ENCODE data around the gene HOXD10. TPM values are rescaled to one million over a fixed set of nuclear protein-coding genes. Genes with fewer than 3 reads are reported as not detected.

HOXD10 gene
- total RNA-seq, 2 experiments from 2014 or later, result not detected

DNA sequence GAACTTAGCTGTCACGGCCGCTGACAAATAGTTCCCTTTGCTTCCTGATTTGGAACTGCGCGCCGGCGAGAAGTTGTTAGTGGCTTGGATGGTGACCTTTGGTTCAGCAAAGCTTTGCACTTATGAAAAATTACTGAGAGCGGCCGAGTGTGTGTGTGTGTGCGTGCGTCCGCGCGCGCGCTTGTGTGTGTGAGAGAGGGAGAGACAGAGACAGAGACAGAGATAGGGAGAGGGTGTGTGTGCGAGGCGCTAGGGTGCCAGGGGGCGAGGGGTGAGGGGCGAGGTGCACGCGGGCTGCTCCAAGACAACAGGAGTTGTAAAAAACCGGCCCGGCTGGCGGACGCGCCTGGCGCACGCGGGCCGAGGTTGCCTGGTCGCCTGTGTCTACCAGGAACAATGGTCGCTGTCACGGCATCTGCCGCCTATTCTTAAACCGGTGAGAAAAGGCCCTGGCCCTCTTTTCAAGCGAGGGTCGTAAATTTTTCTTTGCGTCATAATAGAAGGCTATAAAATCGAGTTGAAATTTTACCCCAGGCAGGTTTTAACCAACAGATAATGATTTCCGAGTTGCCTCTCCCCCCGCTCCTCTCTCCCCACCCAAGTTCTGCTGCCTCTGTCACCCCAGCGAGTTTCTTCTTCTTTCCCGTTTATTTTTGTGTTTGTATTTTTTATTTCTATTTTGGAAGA, 41.1 kb downstream of the HOXD10 start:
- H3K9me3 ChIP-seq (ENCODE audit: low read length), result no peaks in the 10 kb centered on the region
- no peaks in the 10 kb centered on the region for H3K36me3 ChIP-seq (ENCODE audit: insufficient read depth, low read length)
- no peak for TF ChIP-seq CTCF (conservative IDR thresholded peaks at IDR 0.05; ENCODE audit: low read length)
- no peak for TF ChIP-seq EZH2phosphoT487 (IDR thresholded peaks at IDR 0.05; ENCODE audit: borderline replicate concordance, low read depth, low read length)
- H3K4me2 ChIP-seq (ENCODE audit: low read length), result no peak overlapping the region
- no peak overlapping the region for H3K4me3 ChIP-seq (ENCODE audit: low read depth, low read length, poor library complexity, severe bottlenecking)
- no peaks in the 10 kb centered on the region for H3K9me2 ChIP-seq (ENCODE audit: insufficient read depth, low read length)
- H2AFZ ChIP-seq (ENCODE audit: low read length), result no peak overlapping the region
- ChIA-PET POLR2A (no interaction called here), CTCF (ENCODE audit: unreplicated experiment) (no interaction called here)
- intact Hi-C loops (cut with micrococcal nuclease; ENCODE audit: unreplicated experiment), result no loop called here
- DNase-seq (ENCODE audit: low spot score), result no peak
- no peaks in the 10 kb centered on the region for H4K20me1 ChIP-seq (ENCODE audit: insufficient read depth, low read length)
- no TSS peak for BruUV-seq (replicated peaks)
- H3K79me2 ChIP-seq (ENCODE audit: insufficient read depth, low read depth, low read length), result no peaks in the 10 kb centered on the region
- H3K27ac ChIP-seq (ENCODE audit: low read depth, low read length, poor library complexity, severe bottlenecking), result no peak overlapping the region
- H3K4me1 ChIP-seq (ENCODE audit: insufficient read depth, low read length, poor library complexity, severe bottlenecking), result no peaks in the 10 kb centered on the region

GRCh38 chr2:176158186-176158591, 41.6 kb downstream of the HOXD10 start:
- BruUV-seq (replicated peaks), result no TSS peak
- H3K4me2 ChIP-seq (ENCODE audit: low read length), result no peak overlapping the region
- no peaks in the 10 kb centered on the region for H3K9me2 ChIP-seq (ENCODE audit: insufficient read depth, low read length)
- POLR2A ChIA-PET, result no interaction called here
- no peaks in the 10 kb centered on the region for H4K20me1 ChIP-seq (ENCODE audit: insufficient read depth, low read length)
- CTCF ChIA-PET (ENCODE audit: unreplicated experiment), result no interaction called here
- DNase-seq (ENCODE audit: low spot score), result no peak
- H3K4me3 ChIP-seq (ENCODE audit: low read depth, low read length, poor library complexity, severe bottlenecking), result no peak overlapping the region
- intact Hi-C loops (cut with micrococcal nuclease; ENCODE audit: unreplicated experiment), result no loop called here
- H2AFZ ChIP-seq (ENCODE audit: low read length), result no peak overlapping the region
- no peaks in the 10 kb centered on the region for H3K79me2 ChIP-seq (ENCODE audit: insufficient read depth, low read depth, low read length)
- no peaks in the 10 kb centered on the region for H3K9me3 ChIP-seq (ENCODE audit: low read length)
- TF ChIP-seq CTCF (conservative IDR thresholded peaks at IDR 0.05; ENCODE audit: low read length), result no peak
- no peaks in the 10 kb centered on the region for H3K36me3 ChIP-seq (ENCODE audit: insufficient read depth, low read length)
- H3K27ac ChIP-seq (ENCODE audit: low read depth, low read length, poor library complexity, severe bottlenecking), result no peak overlapping the region
- H3K4me1 ChIP-seq (ENCODE audit: insufficient read depth, low read length, poor library complexity, severe bottlenecking), result no peaks in the 10 kb centered on the region

- H3K9me2 ChIP-seq (ENCODE audit: insufficient read depth, low read length), result no peaks in the 10 kb centered on the region
- no peak overlapping the region for H3K4me2 ChIP-seq (ENCODE audit: low read length)
- H3K27ac ChIP-seq (ENCODE audit: low read depth, low read length, poor library complexity, severe bottlenecking), result no peak overlapping the region
- no peak overlapping the region for H2AFZ ChIP-seq (ENCODE audit: low read length)
- ChIA-PET POLR2A (no interaction called here), CTCF (ENCODE audit: unreplicated experiment) (no interaction called here)
- intact Hi-C loops (cut with micrococcal nuclease; ENCODE audit: unreplicated experiment), result no loop called here
- no TSS peak for BruUV-seq (replicated peaks)
- no peaks in the 10 kb centered on the region for H3K79me2 ChIP-seq (ENCODE audit: insufficient read depth, low read depth, low read length)
- no peaks in the 10 kb centered on the region for H3K4me1 ChIP-seq (ENCODE audit: insufficient read depth, low read length, poor library complexity, severe bottlenecking)
- TF ChIP-seq EZH2phosphoT487 (IDR thresholded peaks at IDR 0.05; ENCODE audit: borderline replicate concordance, low read depth, low read length) (no peak), CTCF (conservative IDR thresholded peaks at IDR 0.05; ENCODE audit: low read length) (no peak)
- DNase-seq (ENCODE audit: low spot score), result no peak
- no peaks in the 10 kb centered on the region for H4K20me1 ChIP-seq (ENCODE audit: insufficient read depth, low read length)
- no peaks in the 10 kb centered on the region for H3K36me3 ChIP-seq (ENCODE audit: insufficient read depth, low read length)
- H3K4me3 ChIP-seq (ENCODE audit: low read depth, low read length, poor library complexity, severe bottlenecking), result no peak overlapping the region
- H3K9me3 ChIP-seq (ENCODE audit: low read length), result no peaks in the 10 kb centered on the region
These were observed 42.5 kb downstream of the HOXD10 start for GRCh38 chr2:176158855-176159662.
